Neuron (in vitro differentiated cells): ENCODE measurements around the gene ADGRE1.

Experiments
- H2AFZ ChIP-seq: one replicate; pipeline ENCODE4 v1.6.1; 2013; ENCODE audit warnings: low read depth, mild to moderate bottlenecking, inconsistent platforms, low read length, moderate library complexity
- H3K27me3 ChIP-seq: one replicate; pipeline ENCODE4 v1.6.1; 2013; ENCODE audit warnings: low read length; ENCODE audit not compliant: insufficient read depth
- H3K36me3 ChIP-seq: one replicate; pipeline ENCODE4 v1.6.1; 2013; ENCODE audit warnings: low read length; ENCODE audit not compliant: insufficient read depth
- H3K4me1 ChIP-seq: one replicate; pipeline ENCODE4 v1.6.1; 2013; ENCODE audit warnings: low read length; ENCODE audit not compliant: insufficient read depth
- H3K4me3 ChIP-seq: 2 replicates; pipeline ENCODE4 v1.5.1; 2013; ENCODE audit warnings: mild to moderate bottlenecking, low read length, moderate library complexity
- H3K9me3 ChIP-seq: one replicate; pipeline ENCODE4 v1.6.1; 2013; ENCODE audit warnings: low read length

Gene ADGRE1

DNA sequence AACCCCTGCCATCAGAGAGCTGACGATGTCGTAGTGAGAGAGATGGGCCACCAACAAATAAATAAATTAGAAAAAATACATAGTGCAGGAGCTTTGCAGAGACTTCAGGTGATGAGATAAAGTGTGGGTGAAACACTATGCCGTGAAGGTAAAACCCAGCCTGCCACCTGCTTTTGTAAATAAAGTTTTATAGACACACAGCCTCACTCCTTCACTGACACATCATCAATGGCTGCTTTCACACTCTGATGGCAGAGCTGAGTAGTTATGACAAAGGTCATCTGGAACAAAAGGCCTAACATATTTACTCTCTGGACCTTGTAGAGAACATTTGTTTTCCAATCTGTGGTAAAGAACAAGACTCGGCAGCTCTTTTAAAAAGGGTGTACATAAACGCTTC is 88.8 kb downstream of the ADGRE1 start:
- Histone ChIP-seq H3K4me1 (peaks cover 4% of the 10 kb centered on the region), H3K9me3 (no peaks in the 10 kb centered on the region), H3K36me3 (no peaks in the 10 kb centered on the region), H3K4me3 (no peak overlapping the region), H2AFZ (no peak overlapping the region), H3K27me3 (no peaks in the 10 kb centered on the region)

DNA sequence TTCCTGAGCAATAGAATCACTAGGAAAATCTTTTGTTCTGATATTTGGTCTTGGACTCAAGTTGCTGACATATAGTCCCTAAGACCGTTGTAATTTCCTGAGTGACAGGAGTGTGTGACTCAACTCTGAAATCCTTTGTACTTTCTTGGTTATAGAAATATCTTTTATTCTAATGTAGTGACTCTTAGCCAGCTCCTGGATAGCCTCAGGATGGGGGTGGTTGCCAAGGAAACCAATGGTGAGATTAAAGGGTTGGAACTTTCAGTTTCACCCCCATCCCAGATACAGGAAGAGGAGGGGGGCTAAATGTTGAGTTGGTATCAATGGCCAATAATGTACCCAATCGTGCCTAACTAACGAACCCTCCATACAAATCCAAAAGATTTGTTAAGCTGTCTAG is 92.0 kb downstream of the ADGRE1 start:
- H3K4me1 ChIP-seq, result peaks cover 4% of the 10 kb centered on the region
- no peaks in the 10 kb centered on the region for H3K36me3 ChIP-seq
- no peak overlapping the region for H3K4me3 ChIP-seq
- H2AFZ ChIP-seq, result no peak overlapping the region
- no peaks in the 10 kb centered on the region for H3K27me3 ChIP-seq
- no peaks in the 10 kb centered on the region for H3K9me3 ChIP-seq

DNA sequence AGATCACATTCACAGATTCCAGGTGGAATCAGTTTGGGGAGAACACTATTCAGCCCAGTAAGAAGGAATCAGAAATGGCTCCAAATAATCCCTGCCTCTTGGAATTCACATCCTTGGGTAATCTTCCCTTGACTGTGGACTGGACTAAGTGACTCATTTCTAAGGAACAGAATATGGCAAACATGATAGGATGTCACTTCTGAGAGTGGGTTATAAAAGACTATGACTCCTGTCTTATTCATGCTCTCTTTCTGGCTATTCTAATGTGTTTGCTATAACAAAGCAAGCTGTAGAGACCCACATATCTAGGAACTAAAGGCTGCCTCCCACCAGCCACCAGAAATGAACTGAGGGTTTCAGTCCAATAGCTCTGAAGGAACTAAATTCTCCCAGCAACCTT is 96.1 kb downstream of the ADGRE1 start:
- Histone ChIP-seq H3K27me3 (no peaks in the 10 kb centered on the region), H3K9me3 (peaks cover 6% of the 10 kb centered on the region), H3K4me3 (no peak overlapping the region), H2AFZ (no peak overlapping the region), H3K36me3 (no peaks in the 10 kb centered on the region), H3K4me1 (peaks cover 4% of the 10 kb centered on the region)

DNA sequence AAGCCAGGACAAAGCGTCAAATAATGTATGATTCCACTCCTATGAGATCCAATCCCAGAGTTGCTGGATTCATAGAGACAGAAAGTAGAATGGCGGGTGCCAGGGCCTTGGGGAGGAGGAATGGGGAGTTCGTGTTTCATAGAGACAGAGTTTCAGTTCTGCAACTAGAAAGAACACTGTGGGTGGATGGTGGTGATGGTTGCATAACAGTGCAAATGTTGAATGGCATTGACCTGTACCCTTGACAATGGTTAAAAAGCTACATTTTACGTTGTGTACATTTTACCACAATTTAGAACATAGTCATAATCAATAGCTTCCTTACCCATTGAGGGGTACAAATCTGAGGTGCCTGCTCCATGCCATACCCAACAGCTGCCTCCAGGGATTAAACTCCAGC is 100.5 kb downstream of the ADGRE1 start:
- Histone ChIP-seq H3K27me3 (no peaks in the 10 kb centered on the region), H3K36me3 (no peaks in the 10 kb centered on the region), H2AFZ (no peak overlapping the region), H3K4me1 (no peaks in the 10 kb centered on the region), H3K9me3 (peaks cover 6% of the 10 kb centered on the region), H3K4me3 (no peak overlapping the region)

DNA sequence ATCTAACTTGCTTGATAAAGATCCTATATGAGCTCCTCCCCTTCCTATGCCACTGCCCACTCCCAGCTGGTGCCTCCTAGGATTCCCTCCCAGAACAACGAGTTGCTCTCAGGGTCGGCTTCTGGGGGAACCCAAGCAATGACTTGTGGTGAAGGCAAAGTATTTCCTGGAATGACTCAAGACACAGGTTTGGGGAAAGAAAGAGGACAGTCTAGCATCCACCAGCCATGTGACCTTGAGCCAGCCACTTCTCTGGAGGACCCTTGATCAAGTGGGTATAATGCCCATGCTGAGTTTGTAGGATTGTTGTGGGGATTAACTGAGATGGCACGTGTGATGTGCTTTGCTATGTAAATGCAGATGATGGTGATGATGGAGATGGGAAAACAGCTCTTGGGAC is 100.9 kb downstream of the ADGRE1 start:
- no peaks in the 10 kb centered on the region for H3K36me3 ChIP-seq
- H3K4me1 ChIP-seq, result no peaks in the 10 kb centered on the region
- H2AFZ ChIP-seq, result no peak overlapping the region
- H3K27me3 ChIP-seq, result no peaks in the 10 kb centered on the region
- H3K9me3 ChIP-seq, result peaks cover 6% of the 10 kb centered on the region
- H3K4me3 ChIP-seq, result no peak overlapping the region
